Pons (tissue), 1 donor: Measurements from ENCODE around the gene OSBPL3.
"Not testable (repeated sequence)": the region's sequence is repeated elsewhere in the genome, so short reads cannot be mapped to it uniquely, and the experiment has no call there.

Experiments used
- DNase-seq: peaks from one replicate; pipeline ENCODE4 v3.0.0-alpha.2; 2016; ENCODE audit warnings: low spot score

OSBPL3 gene

DNA sequence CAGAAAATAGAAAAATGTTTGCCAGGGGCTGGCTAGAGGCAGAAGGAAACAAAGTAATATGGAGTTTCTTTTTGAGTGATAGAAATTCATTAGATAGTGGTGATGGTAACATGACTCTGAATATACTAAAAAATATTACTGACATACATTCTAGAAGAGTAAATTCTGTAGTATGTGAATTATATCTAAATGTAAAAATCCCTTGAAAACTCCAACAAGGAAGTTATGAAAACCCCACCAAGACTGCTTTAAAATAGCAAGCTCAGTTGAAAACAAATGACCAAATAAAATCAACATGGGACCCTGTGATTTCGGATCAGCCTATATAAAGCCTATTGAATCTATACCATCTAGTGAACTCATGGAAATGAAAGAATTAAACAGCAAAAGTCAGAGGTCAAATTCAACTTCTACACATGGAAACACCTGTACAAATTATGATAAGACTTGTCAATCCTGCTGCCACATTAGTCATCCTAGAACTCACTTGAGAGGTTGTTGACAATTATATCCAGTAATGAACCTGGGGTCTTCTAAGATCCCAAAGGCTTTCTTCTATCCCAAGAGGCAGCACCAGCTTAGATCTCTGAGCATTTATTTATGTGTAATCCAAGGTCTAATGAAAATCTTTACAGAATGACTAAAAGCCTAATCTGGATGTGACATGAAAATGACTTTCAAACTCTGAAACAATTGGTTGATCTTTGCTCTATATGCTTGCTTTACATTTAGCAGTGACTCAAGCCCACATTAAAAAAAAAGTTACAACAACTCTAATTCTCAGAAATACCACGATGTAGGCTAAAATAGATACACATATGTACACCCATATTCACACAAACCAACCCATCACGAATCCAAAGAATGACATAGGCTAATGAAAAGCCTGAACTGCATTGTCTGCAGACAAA lies 59.3 kb downstream of the OSBPL3 start:
- no peak for DNase-seq

DNA sequence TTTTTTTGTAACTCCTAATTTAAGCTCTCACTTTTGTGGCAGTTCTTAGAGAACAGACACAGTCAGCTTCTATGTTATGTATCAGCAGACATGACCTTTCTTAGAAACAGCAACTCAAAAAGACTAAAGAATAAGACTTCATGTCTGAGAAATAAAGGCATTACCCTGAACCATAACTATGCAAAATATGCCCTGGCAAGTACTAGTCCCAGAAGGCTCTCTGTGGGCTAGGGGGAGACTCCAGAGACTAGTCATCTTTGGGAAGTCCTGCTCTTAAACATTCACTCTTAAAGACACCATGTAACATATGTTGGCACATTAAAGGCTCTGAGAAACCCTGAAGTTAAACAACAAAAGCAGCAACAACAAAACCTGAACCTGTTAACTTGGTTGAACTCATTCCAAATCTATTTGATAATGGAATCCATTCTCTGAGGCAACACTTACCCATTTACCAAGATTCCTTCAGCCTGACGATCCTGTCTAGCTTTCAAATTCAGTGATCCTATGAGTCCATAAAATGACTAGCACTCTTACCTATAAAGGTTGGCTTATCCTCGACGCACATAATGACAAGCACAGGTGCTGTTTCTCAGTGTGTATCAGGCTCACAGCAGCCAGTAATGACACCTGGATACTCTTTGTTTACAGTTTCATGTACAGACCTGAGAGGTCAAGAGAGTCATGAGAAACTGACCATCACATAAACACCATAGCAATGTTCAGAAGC lies 62.3 kb downstream of the OSBPL3 start:
- DNase-seq, result no peak

DNA sequence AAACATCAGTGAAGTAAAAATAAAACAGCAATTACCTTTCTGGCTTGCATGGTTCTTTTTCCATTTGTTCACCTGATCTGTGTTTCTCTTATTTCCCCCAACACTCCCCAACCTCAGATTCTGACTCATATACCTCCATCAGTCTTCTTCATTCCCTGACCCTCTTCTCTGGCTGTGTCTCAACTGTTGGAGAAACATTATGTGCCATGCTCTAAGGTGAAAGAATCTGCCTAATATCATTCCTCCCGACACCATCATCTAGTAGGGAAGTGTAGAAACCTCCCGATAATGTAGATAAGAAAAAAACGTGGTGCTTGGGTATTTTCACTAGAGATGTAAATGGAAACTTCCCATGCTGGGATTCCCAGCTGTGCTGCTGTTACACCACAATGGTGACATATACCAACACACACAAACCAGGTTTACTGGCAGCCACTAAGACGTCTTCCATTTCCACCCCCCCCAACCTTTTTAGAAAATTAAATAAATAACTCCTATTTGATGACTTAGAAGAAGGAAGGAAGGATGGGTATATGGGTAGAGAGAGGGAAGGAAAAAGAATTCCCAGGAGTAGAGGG lies 63.4 kb downstream of the OSBPL3 start:
- DNase-seq, result no peak

DNA sequence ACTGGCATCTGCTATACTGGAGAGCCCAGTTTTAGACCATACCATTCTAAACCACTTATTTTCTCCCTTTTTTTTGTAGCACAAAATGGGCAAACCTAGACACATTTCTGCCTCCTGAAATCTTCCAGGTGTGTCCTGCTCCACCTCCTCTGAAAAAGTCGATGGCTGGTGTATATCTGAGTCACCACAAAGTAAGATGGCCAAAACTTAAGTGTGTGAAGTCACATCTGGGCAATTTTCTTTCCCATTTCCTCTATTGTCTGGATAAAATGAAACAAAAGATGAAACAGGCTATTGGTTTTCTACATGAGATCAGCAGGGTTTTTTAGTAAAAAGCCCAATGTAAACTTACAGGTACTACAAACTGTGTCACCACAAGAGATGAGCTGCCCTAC lies 65.5 kb downstream of the OSBPL3 start:
- no peak for DNase-seq

DNA sequence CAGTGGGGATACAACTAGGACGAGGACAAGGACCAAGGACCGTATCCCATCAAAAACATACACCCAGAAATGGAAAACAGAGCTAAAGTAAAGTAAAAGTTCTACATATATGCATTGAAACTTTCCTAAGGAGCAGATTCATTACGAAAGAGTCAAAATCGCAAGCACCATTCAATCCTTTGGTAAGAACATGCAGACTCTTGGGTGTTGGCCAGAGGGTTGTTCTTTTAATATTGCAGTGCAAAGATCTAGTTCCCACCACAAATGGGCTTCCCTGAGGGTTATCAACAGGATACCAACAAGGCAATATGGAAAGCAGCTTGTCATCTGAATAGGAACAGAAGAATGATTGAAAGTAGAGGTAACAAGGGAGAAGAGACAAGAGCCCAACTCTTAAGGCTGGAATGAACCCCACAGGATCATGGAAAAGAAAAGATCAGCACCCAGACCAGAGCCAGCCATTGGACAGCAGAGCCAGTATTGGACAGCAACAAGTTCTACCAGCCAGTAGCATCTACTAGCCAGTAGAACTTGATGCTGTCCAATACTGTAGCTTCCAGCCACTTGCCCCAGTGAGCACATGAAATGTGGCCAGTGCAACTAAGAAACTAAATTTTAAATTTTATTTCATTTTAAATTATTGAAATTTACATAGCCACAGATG lies 66.0 kb downstream of the OSBPL3 start:
- DNase-seq, result no peak

DNA sequence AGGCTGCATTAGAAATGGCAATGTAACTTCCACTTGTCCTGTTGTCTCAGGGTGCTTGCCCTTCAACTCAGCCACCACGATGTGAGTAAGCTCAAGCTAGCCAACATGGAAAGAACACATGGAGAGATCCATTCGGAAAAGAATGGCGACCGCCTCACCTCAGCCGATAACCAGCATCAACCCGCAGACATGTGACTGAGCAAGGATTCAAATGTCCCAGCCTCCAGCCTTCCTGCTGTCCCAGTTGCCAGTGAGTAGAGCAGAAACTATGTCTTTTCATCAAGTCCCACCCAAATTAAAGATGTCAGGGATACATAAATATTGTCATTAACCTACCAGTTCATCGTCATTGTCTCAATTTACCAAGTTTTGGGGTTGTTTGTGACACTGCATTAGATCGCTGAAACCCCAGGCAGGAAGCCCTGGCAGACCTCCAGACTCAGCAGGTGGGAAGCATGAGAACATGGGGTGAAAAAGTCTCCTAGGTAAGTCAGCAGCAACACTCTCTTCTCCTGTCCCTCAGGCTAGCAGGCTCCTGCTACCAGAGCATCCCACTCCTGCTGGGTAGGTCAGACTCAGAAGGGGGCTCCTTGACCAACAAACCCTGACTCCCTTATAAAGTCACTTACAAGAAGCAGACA lies 67.0 kb downstream of the OSBPL3 start:
- no peak for DNase-seq

DNA sequence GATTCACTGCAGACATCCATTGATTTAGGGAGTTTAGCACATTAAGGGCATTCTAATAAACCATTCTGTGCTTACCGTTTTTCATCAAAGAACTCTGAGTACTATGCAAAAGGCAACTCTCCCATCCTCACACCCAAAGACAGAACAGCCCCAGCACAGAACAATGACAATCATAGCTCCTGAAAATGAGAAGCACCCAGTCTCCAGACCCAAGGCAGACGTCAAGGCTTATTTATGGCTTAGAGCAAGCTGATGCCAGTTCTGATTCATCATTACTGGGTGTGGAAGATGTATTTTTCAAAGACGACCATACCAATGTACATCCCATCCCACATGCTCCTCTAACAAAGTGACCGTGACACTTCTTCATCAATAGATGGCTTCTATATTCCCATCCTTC lies 67.6 kb downstream of the OSBPL3 start:
- no peak for DNase-seq

DNA sequence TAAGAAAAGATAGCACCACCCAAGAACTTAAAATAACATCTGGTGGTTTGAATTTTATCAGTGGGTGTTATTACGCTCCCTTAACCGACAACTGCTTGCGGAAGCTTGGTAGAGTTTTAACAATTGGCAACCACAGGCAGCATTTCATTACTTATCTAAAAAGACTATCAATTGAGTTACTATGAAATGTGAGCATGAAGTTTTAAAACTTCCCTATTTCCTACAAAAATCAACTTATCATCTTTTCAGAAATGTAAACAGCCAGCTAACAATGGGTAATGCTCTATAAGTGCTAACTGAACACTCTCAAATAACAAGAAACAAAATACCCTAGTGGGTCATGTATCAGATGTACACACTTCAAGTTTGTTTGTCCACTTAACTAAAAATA lies 68.8 kb downstream of the OSBPL3 start:
- DNase-seq, result no peak

DNA sequence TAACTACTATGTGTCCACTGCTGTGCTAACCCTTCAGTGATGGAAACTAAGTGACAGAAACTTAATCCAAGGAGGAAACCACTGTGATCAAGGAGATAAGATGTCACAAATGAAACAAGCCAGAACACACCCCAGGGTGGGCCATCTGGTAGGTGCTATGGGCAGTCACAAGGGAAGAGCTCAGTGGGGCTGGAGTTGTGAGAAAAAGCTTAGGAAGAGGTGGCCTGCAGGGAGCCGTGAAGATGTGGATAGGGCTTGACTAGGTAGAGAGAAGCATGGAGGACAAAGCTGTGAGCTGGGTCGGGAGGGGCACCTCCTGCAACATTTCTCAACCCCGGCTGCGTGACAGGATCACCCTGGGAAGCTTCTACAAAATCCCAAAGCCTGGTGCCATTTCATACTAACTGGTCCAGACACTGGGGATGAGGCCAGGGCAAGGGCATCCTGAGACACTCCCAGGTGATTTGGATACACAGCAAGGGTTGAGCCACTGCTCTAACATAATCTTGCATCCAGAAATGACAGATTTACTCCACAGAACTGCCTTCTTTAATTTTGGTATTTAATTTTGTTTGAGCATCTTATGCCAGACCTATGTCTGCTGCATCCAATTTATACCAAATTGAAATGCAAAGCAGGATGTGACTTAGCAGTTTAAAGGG lies 69.3 kb downstream of the OSBPL3 start:
- no peak for DNase-seq

DNA sequence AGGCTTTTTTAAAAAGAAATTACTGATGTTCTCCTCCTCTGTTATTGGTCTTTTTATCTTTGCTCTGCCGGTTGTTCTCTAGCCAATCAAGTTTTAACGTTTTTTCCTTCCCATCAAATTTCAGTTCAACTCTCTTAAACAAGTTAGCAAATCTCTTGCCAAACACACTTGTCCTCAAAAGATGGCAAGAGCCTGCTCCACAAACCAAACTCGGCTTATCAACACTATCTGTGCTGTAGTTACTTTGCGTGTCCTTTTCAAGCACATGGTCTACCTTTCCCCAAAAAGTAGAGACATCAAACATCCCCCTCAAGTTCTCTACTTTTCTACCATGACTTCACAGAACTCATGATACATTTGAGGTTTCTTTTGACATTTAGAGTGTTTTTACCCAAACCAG lies 71.3 kb downstream of the OSBPL3 start:
- DNase-seq, result no peak

DNA sequence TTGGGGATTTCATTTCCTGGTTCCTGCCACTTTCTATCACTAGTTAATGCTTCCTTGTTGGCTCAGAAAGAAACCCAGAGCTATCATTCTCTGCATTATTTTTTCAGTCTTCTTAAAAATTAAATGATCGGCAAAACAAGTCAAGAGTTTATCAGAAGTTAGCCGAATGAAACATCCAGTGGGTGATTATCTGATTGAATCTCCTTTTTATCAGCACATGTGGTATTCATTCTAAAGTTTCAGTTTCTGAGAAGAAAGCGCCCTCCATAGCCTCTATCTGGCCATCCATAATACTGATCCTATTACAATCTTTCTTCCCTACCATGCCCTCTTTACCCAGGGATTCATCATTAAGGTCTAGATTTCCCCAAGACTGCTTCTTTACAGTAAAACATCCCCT lies 71.8 kb downstream of the OSBPL3 start:
- no peak for DNase-seq

DNA sequence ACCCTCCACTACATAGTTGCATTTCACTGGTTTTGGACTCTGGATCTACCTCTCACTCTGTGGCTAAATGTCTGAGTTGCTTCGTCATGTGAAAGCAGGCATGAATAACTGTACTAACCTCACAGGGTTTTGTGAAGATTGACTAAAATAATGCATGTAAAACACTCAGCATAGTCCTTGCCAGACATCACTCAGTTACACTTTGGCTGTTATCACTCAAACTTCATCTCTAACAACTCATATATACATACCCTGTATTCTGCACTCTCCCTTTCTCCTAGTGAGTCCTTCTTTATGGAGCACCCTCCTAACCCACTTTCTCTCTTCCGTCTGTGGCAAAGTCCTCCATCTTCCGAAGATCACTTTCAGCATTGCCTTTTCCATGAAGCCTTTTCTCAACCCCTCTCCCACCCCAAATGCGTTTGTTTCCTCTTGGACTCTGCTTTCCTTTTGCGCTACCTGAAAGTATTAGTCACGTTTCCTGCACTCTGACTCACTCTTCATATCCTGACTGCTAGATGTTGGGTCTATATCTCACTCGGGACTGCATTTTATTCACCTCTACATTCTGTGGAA lies 72.6 kb downstream of the OSBPL3 start:
- no peak for DNase-seq

DNA sequence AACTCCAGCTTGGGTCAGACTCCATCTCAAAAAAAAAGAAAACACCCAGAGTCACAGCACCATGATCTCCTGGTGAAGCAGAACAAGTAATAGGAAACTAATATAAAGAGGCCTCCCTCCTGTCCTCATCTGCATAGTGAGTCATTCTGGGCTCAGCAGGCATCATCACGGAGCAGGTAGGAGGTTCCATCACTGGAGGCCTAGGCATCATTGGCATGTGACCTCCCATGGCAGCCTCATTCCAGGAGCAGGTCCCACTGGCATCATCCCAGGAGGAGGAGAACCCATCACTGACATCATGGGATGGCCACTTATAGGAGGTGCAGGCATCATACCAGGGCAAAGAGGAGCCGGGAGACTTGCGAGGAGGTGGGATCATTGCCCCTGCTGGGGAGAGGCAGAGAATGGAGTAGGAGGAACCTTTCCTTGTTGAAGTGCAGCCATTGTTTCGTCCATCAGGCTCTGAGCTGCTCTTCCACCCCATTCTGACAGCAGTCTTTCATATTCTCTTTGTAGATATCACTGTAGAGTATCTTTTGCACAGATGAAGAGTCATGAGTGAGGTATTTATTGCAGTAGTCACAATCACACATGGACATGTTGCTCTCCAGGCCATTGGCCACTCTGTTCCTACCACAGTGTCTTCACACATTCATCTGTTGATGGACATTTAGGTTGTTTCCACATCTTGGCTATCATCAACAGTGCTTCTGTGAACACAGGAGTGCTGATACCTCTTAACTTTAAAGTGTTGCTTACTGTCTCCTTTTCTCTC lies 73.8 kb downstream of the OSBPL3 start:
- no peak for DNase-seq

DNA sequence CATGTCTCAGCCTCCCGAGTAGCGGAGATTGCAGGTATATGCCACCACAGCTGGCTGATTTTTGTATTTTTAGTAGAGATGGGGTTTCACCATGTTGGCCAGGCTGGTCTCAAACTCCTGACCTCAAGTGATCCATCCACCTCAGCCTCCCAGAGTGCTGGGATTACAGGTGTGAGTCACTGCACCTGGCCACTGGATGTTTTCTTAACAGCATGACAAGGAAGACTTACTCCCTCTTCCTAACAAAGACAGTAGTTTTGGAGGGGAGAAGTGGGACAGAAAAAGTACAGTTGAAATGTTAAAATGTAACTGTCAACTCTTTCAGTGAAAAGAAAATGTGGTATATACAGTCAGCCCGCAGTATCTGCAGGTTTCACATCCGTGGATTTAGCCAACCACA lies 76.0 kb downstream of the OSBPL3 start:
- DNase-seq, result not testable (repeated sequence)

DNA sequence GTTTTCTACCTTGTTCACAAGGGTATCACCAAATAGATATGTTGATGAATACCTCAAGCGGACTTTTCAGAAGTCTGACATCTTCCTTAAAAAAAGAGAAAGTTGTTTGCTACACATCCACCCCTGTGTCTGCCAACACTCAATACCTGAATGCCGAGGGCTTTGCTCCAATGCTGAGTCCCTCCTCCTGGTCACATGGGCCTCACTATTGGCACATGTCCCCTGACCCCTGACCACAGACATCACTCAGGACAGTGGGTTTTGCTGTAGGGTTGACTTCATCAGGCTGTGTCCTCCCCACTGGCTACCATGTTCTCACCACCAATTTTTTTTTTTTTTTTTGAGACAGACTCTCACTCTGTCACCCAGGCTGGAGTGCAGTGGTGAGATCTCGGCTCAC lies 76.4 kb downstream of the OSBPL3 start:
- DNase-seq, result no peak

DNA sequence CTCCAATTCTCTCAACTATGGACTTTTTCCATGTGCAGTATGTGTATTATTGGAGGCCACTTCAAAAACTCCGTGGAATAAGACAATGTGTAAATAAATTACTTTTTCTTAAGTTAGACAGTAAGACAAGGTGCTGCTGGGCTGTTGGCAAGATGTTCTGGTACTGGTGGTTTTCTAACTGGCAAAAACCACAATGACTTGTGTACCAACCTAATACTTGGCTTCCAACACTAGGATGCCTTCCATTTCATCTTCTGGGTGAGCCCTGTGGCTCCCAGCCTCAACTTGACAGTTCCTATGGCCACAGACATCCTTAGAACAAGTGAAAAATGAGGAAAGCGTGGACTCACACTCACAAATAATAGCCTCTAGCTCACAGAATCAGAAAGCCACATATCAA lies 77.0 kb downstream of the OSBPL3 start:
- no peak for DNase-seq

DNA sequence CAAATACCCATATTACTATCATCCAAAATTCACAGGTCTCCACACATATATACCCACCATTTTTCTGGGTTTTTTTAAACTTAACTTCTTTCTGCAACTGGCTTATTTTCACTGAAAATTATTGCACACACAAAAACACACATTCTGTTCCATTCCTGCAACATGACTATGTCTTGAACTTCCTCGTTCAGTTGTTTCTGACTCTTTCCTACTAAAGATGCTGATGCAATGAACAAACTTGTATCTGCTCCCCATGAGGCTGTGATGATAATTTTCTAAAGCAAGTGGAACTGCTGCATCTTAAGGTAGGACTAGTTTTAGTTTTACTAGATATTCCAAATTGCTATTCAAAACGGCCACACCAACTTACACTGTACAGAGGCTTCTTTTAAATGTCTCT lies 77.7 kb downstream of the OSBPL3 start:
- no peak for DNase-seq

DNA sequence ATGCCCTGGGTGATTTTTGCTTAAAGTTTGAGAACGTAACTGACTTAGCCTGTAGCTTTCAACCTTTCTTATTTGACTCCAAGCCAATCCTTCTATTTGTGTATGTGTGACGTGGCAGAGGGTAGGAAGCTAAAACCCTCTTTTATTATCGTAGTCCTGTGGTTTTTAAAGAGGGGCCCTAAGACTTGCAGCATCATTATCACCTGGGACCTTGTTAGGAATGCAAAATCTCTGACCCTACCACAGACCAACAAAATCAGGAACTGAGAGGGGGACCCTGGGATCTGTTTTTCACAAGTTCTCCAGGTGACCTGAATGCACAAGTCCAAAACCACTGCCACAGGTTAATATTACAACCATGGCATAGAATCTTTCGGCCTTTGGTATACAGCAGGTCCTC lies 80.1 kb downstream of the OSBPL3 start:
- no peak for DNase-seq

DNA sequence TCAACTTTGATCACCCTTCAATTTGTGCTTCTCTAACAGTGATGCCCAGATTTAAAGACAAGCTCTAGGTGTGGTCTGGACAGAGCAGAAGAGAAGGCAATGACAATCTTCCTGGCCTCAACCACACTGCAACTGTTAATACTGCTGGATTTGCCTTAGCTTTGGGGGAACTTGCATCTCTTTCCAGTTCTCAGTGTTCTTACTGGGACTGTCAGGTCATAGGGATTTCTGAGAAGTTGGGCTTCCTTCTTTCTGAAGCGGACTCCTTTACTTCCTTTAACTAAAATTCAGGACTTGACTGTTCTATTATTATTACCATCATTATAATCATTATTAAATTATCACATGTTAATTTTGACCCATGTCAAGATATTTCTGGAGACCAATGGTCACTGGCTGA lies 80.8 kb downstream of the OSBPL3 start:
- no peak for DNase-seq

DNA sequence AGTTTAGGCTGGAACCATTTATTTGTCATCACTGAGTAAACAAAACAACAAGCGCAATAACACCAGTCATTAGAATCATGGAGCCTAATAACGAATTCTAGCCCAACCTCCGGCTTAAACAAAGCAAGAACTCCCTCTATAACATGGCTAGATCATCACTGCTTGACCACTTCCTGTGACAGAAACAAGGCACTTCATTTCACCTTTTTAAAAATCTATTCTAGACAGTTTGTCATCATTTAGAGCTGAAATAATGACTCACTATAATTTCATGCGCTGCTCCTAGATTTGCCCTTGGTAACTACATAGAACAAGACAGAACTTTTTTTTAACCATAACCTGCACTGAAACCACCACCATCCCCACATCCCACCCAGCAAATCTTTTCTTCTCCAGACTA lies 81.3 kb downstream of the OSBPL3 start:
- no peak for DNase-seq
